22Rv1 (cell line): ENCODE results near the gene RPS6KL1.

ENCODE experiments used
- H3K27ac ChIP-seq: fragments of 450-650 bp; 2 replicates; pipeline ENCODE4 v1.5.1; 2017
- CTCF ChIP-seq: fragments of 450-650 bp; IDR thresholded peaks from 2 replicates; pipeline ENCODE4 v1.5.1; 2017; ENCODE audit warnings: mild to moderate bottlenecking
- ZFX ChIP-seq: fragments of 450-650 bp; IDR thresholded peaks from 2 replicates; pipeline ENCODE4 v1.6.1; 2017; ENCODE audit warnings: antibody characterized with exemption, borderline replicate concordance

Gene RPS6KL1

GRCh38 chr14:74866708-74867389, 56.2 kb downstream of the RPS6KL1 start:
- TF ChIP-seq ZFX (no peak), CTCF (no peak)
- H3K27ac ChIP-seq, result no peak overlapping the region

- TF ChIP-seq ZFX (no peak), CTCF (no peak)
These were observed 57.9 kb downstream of the RPS6KL1 start for GRCh38 chr14:74865156-74865555.

DNA sequence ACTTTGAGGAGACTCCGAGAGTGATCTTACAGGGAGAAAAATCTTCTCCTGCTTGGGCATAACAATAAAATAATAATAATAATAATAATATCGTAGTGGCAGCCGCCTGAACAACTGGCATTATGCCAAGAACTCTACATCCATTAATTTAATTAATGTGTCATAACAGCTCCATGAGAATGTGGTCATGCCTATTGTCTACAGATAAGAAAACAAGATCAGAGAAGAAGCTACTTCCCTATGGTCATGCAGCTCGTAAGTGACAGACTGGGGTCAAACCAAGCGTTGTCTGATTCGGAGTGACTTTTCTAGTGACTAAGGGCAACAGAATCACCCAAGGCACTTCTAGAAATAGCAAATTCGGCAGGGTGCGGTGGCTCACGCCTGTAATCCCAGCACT, 58.9 kb downstream of the RPS6KL1 start:
- no peak overlapping the region for H3K27ac ChIP-seq
- TF ChIP-seq ZFX (no peak), CTCF (no peak)

More at GRCh38 chr14:74865156-74865555, 57.9 kb downstream of the RPS6KL1 start:
- no peak overlapping the region for H3K27ac ChIP-seq

DNA sequence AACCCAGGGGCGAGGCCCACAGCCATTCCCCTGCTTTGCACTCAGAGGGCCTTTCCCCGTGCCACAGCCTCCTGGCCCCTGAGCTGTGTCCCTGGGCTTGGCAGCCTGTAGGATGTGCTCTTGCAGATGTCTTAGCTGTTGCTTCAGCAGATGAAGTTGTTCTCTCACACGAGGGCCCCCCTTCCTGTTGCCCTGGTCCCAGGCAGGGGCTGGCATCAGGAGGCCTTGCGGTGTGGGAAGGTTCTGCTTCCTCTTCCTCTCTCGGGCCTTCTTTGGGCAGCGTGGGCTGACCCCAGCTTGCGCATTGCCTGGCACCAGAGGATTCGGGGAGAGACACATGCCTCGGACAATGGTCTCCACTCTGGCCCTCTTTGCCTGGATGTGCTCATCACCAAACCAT, 59.8 kb downstream of the RPS6KL1 start:
- TF ChIP-seq CTCF (no peak), ZFX (no peak)
- H3K27ac ChIP-seq, result no peak overlapping the region

GRCh38 chr14:74861734-74862090, 61.3 kb downstream of the RPS6KL1 start:
- no peak overlapping the region for H3K27ac ChIP-seq
- TF ChIP-seq CTCF (no peak), ZFX (no peak)

DNA sequence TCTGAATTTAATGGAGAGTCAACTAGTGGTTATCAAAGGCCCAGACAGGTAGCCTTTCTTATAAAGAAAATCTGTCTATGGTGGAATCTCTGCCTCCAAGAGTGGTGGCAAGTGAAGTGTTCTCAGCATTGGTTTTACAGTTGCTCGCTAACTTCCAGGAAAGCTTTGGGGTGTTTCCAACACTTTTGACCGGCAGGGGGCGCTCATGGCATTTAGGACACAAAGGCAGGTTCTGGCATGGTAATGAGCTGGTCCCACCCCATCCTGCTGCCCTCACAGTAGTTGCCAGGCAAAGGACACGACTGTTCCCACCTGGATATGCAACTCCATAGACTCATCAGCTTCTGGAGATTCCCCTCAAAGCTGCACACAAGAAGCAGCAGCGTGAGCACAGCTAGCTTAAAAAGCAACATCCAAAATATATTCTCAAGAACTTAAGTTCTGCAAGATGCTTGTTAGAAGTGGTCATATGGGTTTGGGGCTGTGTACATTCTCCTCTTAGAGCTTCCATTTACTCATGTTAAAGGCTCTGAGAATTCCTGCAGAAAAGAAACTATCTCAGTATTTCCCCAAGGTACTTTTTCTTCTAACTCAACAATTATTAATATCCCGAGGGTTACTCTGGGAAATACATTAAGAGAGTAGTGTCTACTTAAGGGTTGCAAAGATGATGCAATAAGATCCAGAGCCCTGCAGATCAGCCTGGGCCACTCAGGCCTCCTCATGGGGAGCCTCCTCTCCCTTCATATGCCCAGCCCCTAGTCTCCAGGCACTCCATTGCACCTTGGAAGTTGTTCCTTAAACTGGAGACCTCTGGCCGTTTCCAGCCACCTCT, 61.9 kb downstream of the RPS6KL1 start:
- H3K27ac ChIP-seq, result no peak overlapping the region
- TF ChIP-seq ZFX (no peak), CTCF (peak; percentile 94)
